ENCODE data around the gene EML5. TPM values are rescaled to one million over a fixed set of nuclear protein-coding genes. Genes with fewer than 3 reads are reported as not detected.
A peak's percentile ranks its signal among the peaks of the same experiment; 100 is the strongest.

Gene EML5
- total RNA-seq, 1 experiment from 2014 or later, result 0.85 TPM

DNA sequence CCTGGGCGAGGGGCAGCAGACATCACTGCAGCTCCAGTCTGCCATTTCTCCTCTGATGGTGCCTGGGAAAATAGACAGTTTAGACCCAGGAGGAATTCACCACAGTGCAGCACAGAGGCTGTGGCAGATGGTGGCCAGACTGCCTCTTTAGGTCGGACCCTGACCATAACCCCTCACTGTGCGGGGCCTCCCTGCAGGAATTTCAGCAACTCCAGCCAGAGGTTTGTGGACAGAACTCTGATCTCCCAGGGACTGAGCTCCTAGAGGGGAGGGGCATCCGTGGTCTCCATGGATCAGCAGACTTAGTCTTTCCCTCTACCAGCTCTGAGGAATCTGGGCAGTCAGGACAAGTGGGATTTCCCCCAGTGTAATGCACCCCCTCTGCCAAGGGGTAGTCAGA lies 123.4 kb downstream of the EML5 start:
- Mint-ChIP-seq H3K36me3 (no peaks in the 10 kb centered on the region), H3K9me3 (peaks cover 22% of the 10 kb centered on the region), H3K4me1 (no peaks in the 10 kb centered on the region), H3K27ac (no peak overlapping the region), H3K4me3 (no peak overlapping the region), H3K27me3 (ENCODE audit: low read depth) (peaks cover 9% of the 10 kb centered on the region)
- POLR2A ChIA-PET, result no interaction called here
- CTCF ChIA-PET, result interaction anchor here (0.7 to 1.5 kb wide), 4 partner anchors 13 to 480 kb away, joined by 3 to 4 read pairs (median 4); no protein-coding TSS in a partner anchor
- ATAC-seq (peak; percentile 26; the same call in 1 of the 2 replicates), DNase-seq (ENCODE audit: low spot score) (peak; percentile 15)
- TF ChIP-seq, protein P1, sequence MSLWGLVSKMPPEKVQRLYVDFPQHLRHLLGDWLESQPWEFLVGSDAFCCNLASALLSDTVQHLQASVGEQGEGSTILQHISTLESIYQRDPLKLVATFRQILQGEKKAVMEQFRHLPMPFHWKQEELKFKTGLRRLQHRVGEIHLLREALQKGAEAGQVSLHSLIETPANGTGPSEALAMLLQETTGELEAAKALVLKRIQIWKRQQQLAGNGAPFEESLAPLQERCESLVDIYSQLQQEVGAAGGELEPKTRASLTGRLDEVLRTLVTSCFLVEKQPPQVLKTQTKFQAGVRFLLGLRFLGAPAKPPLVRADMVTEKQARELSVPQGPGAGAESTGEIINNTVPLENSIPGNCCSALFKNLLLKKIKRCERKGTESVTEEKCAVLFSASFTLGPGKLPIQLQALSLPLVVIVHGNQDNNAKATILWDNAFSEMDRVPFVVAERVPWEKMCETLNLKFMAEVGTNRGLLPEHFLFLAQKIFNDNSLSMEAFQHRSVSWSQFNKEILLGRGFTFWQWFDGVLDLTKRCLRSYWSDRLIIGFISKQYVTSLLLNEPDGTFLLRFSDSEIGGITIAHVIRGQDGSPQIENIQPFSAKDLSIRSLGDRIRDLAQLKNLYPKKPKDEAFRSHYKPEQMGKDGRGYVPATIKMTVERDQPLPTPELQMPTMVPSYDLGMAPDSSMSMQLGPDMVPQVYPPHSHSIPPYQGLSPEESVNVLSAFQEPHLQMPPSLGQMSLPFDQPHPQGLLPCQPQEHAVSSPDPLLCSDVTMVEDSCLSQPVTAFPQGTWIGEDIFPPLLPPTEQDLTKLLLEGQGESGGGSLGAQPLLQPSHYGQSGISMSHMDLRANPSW (CRISPR knock-in tag; conservative IDR thresholded peaks at IDR 0.05; ENCODE audit: low read depth), result no peak
- TF ChIP-seq GABPB1 (CRISPR knock-in tag; IDR thresholded peaks at IDR 0.05), result no peak
- TF ChIP-seq TEAD1 (CRISPR knock-in tag; IDR thresholded peaks at IDR 0.05), result no peak
- no peak for TF ChIP-seq CREB1 (CRISPR knock-in tag; IDR thresholded peaks at IDR 0.05)
- no peak for TF ChIP-seq ZNF423 (CRISPR knock-in tag; IDR thresholded peaks at IDR 0.05)
- no peak for TF ChIP-seq CTCF (IDR thresholded peaks at IDR 0.05)
- TF ChIP-seq NFE2L1 (CRISPR knock-in tag; IDR thresholded peaks at IDR 0.05), result no peak
- TF ChIP-seq GTF2I (CRISPR knock-in tag; conservative IDR thresholded peaks at IDR 0.05), result no peak
- TF ChIP-seq, protein P2, sequence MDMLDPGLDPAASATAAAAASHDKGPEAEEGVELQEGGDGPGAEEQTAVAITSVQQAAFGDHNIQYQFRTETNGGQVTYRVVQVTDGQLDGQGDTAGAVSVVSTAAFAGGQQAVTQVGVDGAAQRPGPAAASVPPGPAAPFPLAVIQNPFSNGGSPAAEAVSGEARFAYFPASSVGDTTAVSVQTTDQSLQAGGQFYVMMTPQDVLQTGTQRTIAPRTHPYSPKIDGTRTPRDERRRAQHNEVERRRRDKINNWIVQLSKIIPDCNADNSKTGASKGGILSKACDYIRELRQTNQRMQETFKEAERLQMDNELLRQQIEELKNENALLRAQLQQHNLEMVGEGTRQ (CRISPR knock-in tag; IDR thresholded peaks at IDR 0.05), result no peak
- TF ChIP-seq PRRX2 (CRISPR knock-in tag; IDR thresholded peaks at IDR 0.05), result no peak
- no peak for TF ChIP-seq TCF7 (CRISPR knock-in tag; IDR thresholded peaks at IDR 0.05; ENCODE audit: low read depth)
- TF ChIP-seq, protein P3, sequence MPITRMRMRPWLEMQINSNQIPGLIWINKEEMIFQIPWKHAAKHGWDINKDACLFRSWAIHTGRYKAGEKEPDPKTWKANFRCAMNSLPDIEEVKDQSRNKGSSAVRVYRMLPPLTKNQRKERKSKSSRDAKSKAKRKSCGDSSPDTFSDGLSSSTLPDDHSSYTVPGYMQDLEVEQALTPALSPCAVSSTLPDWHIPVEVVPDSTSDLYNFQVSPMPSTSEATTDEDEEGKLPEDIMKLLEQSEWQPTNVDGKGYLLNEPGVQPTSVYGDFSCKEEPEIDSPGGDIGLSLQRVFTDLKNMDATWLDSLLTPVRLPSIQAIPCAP (CRISPR knock-in tag; IDR thresholded peaks at IDR 0.05), result no peak
- TF ChIP-seq PRDM15 (CRISPR knock-in tag; IDR thresholded peaks at IDR 0.05), result no peak
- TF ChIP-seq FOXJ3 (CRISPR knock-in tag; IDR thresholded peaks at IDR 0.05; ENCODE audit: borderline replicate concordance), result no peak
- TF ChIP-seq FOXP1 (CRISPR knock-in tag; IDR thresholded peaks at IDR 0.05; ENCODE audit: borderline replicate concordance), result no peak
- TF ChIP-seq E2F1 (CRISPR knock-in tag; IDR thresholded peaks at IDR 0.05), result no peak
